D721Med (cell line): ENCODE measurements around the gene RAP1GAP.

Experiments
- DNase-seq: peaks from one replicate; pipeline ENCODE4 v3.0.0; 2011; ENCODE audit warnings: low spot score; ENCODE audit not compliant: insufficient read length
- FAIRE-seq: peaks from 2 replicates; lab custom pipeline; 2011; peaks lifted over from hg19 to GRCh38; lab: Jason Lieb, UNC
- TF ChIP-seq, protein P1 (sequence below): IDR thresholded peaks from 2 replicates; pipeline ENCODE4 v1.5.1; 2012; ENCODE audit warnings: mild to moderate bottlenecking, control low read depth; ENCODE audit not compliant: insufficient read depth; ENCODE audit errors: missing control alignments

RAP1GAP gene

GRCh38 chr1:21664806-21665588, 4.2 kb downstream of the RAP1GAP start:
- FAIRE-seq = no peak
- DNase-seq = no peak
- TF ChIP-seq, protein P1, sequence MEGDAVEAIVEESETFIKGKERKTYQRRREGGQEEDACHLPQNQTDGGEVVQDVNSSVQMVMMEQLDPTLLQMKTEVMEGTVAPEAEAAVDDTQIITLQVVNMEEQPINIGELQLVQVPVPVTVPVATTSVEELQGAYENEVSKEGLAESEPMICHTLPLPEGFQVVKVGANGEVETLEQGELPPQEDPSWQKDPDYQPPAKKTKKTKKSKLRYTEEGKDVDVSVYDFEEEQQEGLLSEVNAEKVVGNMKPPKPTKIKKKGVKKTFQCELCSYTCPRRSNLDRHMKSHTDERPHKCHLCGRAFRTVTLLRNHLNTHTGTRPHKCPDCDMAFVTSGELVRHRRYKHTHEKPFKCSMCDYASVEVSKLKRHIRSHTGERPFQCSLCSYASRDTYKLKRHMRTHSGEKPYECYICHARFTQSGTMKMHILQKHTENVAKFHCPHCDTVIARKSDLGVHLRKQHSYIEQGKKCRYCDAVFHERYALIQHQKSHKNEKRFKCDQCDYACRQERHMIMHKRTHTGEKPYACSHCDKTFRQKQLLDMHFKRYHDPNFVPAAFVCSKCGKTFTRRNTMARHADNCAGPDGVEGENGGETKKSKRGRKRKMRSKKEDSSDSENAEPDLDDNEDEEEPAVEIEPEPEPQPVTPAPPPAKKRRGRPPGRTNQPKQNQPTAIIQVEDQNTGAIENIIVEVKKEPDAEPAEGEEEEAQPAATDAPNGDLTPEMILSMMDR = no peak

DNA sequence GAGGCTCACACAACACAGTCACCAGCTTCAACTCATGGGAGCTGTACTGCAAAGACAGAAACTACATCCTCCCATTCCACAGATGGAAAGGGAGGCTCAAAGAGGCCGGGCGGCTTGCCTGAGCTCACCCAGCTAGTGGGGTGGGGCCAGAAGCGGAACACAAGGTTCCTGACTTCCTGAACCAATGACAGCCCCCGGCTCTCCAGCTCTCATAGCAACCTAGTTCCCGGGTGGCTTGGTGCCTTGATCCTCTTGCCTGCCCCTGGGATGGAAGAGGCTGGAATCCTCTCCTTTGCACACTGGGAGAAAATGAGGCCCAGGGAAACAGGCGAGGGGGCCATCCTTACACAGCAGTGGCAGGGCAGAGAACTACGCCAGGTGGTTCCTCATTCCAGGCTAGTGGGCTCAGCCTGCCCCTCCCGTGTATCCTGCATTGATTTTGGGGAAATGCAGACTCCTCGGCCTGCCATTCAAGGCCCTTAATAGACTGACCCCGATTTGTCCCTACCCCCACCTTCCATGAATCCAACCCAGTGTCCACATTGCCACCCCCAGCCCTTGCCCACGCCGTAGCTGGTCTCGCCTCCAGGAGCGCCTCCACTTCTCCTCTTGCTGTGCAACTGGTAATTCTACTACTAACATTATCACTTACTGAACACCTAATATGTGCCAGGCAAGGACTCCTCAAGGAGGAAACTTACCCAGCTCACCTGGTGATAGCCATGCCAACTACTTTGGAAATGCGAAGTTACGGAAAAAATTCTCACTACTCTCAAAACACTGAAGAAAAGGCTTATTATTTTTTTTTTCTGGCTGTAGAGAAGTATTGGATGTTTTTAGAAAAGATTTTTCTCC, 5.0 kb downstream of the RAP1GAP start:
- no peak for FAIRE-seq
- no peak for DNase-seq
- TF ChIP-seq, protein P1 = no peak

DNA sequence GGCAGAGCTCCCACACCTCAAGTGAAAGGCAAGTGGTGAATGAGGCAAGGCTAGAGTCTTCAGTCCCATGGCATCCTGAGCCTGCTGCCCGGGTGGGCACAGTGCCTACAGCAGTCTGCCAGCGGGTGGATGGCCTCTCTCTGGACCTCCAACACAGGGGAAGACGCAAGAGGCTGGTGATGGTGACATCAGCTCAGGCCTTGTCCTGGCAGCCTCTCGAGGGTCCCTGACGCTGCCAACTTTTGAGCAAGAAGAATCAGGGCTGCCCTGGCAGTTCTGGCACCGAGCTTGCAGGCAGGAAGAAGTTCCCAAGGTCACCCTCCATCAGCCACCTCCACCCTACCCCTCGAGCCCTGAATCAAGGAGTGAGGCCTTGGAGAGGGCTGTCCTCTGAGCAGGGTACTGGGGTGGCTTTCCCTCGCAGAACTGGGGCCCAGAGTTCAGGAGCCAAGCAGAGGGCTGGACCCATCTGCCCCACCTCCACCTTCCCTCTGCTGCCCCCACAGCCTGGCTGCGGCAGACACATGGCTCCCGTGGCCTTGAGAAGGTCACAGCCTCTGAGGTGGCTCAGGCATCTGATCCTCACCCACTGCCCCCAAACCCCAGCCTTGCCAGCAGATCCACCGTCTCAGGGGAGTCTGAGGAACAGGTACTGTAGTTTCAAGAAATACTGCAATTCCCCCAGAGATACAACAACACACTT, 5.8 kb downstream of the RAP1GAP start:
- DNase-seq (no peak), FAIRE-seq (no peak)
- TF ChIP-seq, protein P1 = no peak

DNA sequence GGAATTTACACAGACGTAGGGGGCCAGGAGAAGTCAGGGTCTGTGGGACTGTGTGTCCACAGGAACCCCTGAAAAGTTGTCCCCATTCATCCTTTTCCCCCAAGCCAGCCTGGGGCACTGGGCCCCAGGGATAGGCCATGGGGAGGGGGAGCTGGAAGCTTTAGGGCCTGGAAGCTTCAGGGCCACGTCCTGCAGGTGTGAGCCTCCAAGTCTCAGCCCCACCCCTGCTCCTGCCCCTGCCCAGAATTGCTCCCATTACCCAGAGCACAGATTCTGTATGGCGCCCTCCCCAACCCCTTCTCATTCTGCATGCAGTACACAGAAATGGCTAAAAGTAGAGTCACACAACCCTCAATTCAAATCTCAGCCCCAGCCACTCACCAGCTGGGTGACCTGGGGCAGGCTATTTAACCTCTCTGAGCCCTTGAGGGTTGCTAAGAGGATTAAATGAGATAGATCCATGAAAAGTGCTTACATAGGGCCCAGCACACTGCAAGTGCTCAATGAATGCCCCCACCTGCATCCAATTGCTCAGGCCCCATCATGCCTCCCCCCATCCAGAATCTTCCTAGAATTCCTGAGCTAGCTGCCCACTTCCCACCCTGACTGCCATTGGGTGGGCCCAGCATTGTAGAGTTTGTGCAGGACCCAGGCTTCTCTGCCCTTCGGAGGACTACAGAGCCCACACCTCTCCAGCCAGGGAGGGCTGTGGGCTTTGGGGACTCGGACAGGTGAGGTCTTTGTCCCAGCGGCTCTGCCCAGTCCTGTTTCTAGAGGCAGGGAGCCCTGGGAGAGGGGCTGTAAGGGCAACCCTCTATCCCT, 6.5 kb downstream of the RAP1GAP start:
- TF ChIP-seq, protein P1 = no peak
- FAIRE-seq = no peak

GRCh38 chr1:21661886-21662285, 7.3 kb downstream of the RAP1GAP start:
- DNase-seq (no peak), FAIRE-seq (no peak)
- TF ChIP-seq, protein P1 = no peak

More for the DNA sequence above, 6.5 kb downstream of the RAP1GAP start:
- DNase-seq = no peak

DNA sequence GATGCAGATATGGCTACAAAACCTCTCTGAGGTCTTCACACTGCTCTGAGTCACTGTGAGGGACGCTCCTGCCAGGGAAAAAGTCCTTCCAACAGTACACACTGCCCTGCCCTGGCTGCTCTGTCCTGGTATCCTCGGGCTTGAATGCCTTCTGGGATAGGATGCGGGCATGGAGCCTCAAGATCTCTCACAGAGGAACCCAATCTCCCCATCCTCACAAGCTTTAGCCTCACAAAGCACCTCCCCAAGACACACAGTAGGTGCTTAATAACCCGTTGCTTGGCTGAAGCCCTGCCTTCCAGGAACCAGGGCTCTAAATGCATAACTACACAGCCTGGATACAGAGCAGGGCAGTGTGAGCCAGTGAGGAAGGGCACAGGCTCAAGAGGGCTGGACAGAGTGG, 9.2 kb downstream of the RAP1GAP start:
- FAIRE-seq (no peak), DNase-seq (no peak)
- TF ChIP-seq, protein P1 = no peak
